SK-N-SH (cell line): Measurements from ENCODE around the gene ZNF484.

Experiments
- EP300 ChIP-seq, 2 experiments: IDR thresholded peaks; 2 replicates each; pipeline versions ENCODE4 v1.4.0 to v1.6.1; 2012; ENCODE audit warnings: borderline replicate concordance in 1 of 2, low read depth in 1 of 2, low read length in 1 of 2
- JUND ChIP-seq: IDR thresholded peaks from 2 replicates; pipeline ENCODE4 v1.4.0; 2012
- NFIC ChIP-seq: IDR thresholded peaks from 2 replicates; pipeline ENCODE4 v1.4.0; 2012; ENCODE audit warnings: borderline replicate concordance
- POLR2AphosphoS5 ChIP-seq: IDR thresholded peaks from 2 replicates; pipeline ENCODE4 v1.6.1; 2012; ENCODE audit warnings: low read depth, low read length
- RAD21 ChIP-seq: IDR thresholded peaks from 2 replicates; pipeline ENCODE4 v1.6.1; 2012; ENCODE audit warnings: mild to moderate bottlenecking, low read length
- RCOR1 ChIP-seq: fragments of 150-350 bp; IDR thresholded peaks from 2 replicates; pipeline ENCODE4 v1.6.1; 2017; ENCODE audit warnings: antibody characterized with exemption, low read length
- SIN3A ChIP-seq: IDR thresholded peaks from 2 replicates; pipeline ENCODE4 v1.6.1; 2012; ENCODE audit warnings: low read depth, mild to moderate bottlenecking, low read length, moderate library complexity, borderline replicate concordance
- SMC3 ChIP-seq: IDR thresholded peaks from 2 replicates; pipeline ENCODE4 v1.6.1; 2012; ENCODE audit warnings: low read depth, low read length, improper control_type of control experiment
- TF ChIP-seq, protein P1 (sequence below): fragments of 200-600 bp; sonication (generic); IDR thresholded peaks from 2 replicates; pipeline ENCODE4 v1.6.1; 2017; ENCODE audit warnings: antibody characterized with exemption, mild to moderate bottlenecking, moderate library complexity
- TF ChIP-seq, protein P2 (sequence below): IDR thresholded peaks from 2 replicates; pipeline ENCODE4 v1.4.0; 2012; ENCODE audit warnings: low read depth
- TF ChIP-seq, protein P3 (sequence below): IDR thresholded peaks from 2 replicates; pipeline ENCODE4; 2012
- TF ChIP-seq, protein P4 (sequence below): IDR thresholded peaks from 2 replicates; pipeline ENCODE4 v1.4.0; 2012; ENCODE audit warnings: low read depth, borderline replicate concordance

DNA sequence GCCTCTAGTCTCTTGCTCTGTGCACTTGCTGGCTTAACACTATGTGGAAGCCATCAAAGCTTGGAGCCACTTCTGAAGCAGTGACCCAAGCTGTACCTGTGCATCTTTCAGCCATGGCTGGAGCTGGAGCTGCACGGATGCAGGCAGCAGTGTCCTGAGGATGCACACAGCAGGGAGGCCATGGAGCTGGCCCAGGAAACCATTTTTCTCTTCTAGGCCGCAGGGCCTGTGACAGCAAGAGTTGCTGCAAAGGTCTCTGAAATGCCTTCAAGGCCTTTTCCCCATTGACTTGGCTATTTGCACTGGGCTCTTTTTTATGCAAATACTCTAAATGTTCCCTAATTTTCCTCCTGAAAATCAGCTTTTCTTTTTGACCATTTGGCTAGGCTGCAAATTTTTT is 12.9 kb upstream of the ZNF484 start:
- TF ChIP-seq SMC3 (no peak), NFIC (no peak), POLR2AphosphoS5 (no peak), RCOR1 (no peak), RAD21 (no peak), SIN3A (no peak), JUND (no peak), EP300 (IDR thresholded peaks at IDR 0.05; ENCODE audit: borderline replicate concordance in 1 of 2, low read depth in 1 of 2, low read length in 1 of 2) (no peak)
- TF ChIP-seq, protein P1, sequence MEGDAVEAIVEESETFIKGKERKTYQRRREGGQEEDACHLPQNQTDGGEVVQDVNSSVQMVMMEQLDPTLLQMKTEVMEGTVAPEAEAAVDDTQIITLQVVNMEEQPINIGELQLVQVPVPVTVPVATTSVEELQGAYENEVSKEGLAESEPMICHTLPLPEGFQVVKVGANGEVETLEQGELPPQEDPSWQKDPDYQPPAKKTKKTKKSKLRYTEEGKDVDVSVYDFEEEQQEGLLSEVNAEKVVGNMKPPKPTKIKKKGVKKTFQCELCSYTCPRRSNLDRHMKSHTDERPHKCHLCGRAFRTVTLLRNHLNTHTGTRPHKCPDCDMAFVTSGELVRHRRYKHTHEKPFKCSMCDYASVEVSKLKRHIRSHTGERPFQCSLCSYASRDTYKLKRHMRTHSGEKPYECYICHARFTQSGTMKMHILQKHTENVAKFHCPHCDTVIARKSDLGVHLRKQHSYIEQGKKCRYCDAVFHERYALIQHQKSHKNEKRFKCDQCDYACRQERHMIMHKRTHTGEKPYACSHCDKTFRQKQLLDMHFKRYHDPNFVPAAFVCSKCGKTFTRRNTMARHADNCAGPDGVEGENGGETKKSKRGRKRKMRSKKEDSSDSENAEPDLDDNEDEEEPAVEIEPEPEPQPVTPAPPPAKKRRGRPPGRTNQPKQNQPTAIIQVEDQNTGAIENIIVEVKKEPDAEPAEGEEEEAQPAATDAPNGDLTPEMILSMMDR: no peak
- TF ChIP-seq, protein P2, sequence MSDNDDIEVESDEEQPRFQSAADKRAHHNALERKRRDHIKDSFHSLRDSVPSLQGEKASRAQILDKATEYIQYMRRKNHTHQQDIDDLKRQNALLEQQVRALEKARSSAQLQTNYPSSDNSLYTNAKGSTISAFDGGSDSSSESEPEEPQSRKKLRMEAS: no peak
- TF ChIP-seq, protein P3, sequence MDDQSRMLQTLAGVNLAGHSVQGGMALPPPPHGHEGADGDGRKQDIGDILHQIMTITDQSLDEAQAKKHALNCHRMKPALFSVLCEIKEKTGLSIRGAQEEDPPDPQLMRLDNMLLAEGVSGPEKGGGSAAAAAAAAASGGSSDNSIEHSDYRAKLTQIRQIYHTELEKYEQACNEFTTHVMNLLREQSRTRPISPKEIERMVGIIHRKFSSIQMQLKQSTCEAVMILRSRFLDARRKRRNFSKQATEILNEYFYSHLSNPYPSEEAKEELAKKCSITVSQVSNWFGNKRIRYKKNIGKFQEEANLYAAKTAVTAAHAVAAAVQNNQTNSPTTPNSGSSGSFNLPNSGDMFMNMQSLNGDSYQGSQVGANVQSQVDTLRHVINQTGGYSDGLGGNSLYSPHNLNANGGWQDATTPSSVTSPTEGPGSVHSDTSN: no peak
- TF ChIP-seq, protein P4, sequence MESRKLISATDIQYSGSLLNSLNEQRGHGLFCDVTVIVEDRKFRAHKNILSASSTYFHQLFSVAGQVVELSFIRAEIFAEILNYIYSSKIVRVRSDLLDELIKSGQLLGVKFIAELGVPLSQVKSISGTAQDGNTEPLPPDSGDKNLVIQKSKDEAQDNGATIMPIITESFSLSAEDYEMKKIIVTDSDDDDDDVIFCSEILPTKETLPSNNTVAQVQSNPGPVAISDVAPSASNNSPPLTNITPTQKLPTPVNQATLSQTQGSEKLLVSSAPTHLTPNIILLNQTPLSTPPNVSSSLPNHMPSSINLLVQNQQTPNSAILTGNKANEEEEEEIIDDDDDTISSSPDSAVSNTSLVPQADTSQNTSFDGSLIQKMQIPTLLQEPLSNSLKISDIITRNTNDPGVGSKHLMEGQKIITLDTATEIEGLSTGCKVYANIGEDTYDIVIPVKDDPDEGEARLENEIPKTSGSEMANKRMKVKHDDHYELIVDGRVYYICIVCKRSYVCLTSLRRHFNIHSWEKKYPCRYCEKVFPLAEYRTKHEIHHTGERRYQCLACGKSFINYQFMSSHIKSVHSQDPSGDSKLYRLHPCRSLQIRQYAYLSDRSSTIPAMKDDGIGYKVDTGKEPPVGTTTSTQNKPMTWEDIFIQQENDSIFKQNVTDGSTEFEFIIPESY: no peak
